ENCODE results near the gene BEST1.

- TF ChIP-seq CTCF (conservative IDR thresholded peaks at IDR 0.05 in 1 of 2, IDR thresholded peaks at IDR 0.05 in 1 of 2; ENCODE audit: extremely low read depth in 1 of 2, insufficient read depth in 1 of 2, low read depth in 1 of 2, low read length in 2 of 2) (no peak), EZH2 (IDR thresholded peaks at IDR 0.05; ENCODE audit: borderline replicate concordance, low read length) (no peak)
Observed at GRCh38 chr11:61972112-61972671, 22.0 kb downstream of the BEST1 start.
